ENCODE results near the gene ATP2B2. TPM values are rescaled to one million over a fixed set of nuclear protein-coding genes. Genes with fewer than 3 reads are reported as not detected.

The ATP2B2 gene
- total RNA-seq, 1 experiment from 2014 or later, result not detected

GRCh38 chr3:10444511-10444910, 60.9 kb downstream of the ATP2B2 start:
- no peak for TF ChIP-seq CTCF (IDR thresholded peaks at IDR 0.05; ENCODE audit: unreplicated experiment)
- CTCF ChIA-PET, result no interaction called here

GRCh38 chr3:10444110-10444429, 61.3 kb downstream of the ATP2B2 start:
- Mint-ChIP-seq H3K27me3 (ENCODE audit: unreplicated experiment) (peaks cover 72% of the 10 kb centered on the region), H3K4me3 (ENCODE audit: low read depth, unreplicated experiment) (no peak overlapping the region), H3K9me3 (ENCODE audit: low read depth, unreplicated experiment) (no peaks in the 10 kb centered on the region), H3K27ac (ENCODE audit: unreplicated experiment) (no peak overlapping the region), H3K36me3 (ENCODE audit: insufficient read depth, unreplicated experiment) (no peaks in the 10 kb centered on the region), H3K4me1 (ENCODE audit: low read depth, unreplicated experiment) (no peaks in the 10 kb centered on the region)
- BruUV-seq (replicated peaks), result no TSS peak
- intact Hi-C loops (cut with micrococcal nuclease; ENCODE audit: unreplicated experiment), result no loop called here
- TF ChIP-seq CTCF (IDR thresholded peaks at IDR 0.05; ENCODE audit: unreplicated experiment), result no peak
- no peak for DNase-seq
- CTCF ChIA-PET, result no interaction called here

More at GRCh38 chr3:10444511-10444910, 60.9 kb downstream of the ATP2B2 start:
- intact Hi-C loops (cut with micrococcal nuclease; ENCODE audit: unreplicated experiment), result no loop called here
- no peak overlapping the region for H3K27ac Mint-ChIP-seq (ENCODE audit: unreplicated experiment)
- no TSS peak for BruUV-seq (replicated peaks)
- H3K4me3 Mint-ChIP-seq (ENCODE audit: low read depth, unreplicated experiment), result no peak overlapping the region
- H3K36me3 Mint-ChIP-seq (ENCODE audit: insufficient read depth, unreplicated experiment), result no peaks in the 10 kb centered on the region
- no peaks in the 10 kb centered on the region for H3K9me3 Mint-ChIP-seq (ENCODE audit: low read depth, unreplicated experiment)
- no peak for DNase-seq
- peaks cover 76% of the 10 kb centered on the region for H3K27me3 Mint-ChIP-seq (ENCODE audit: unreplicated experiment)
- no peaks in the 10 kb centered on the region for H3K4me1 Mint-ChIP-seq (ENCODE audit: low read depth, unreplicated experiment)

GRCh38 chr3:10443272-10444109, 61.9 kb downstream of the ATP2B2 start:
- no peak for DNase-seq
- intact Hi-C loops (cut with micrococcal nuclease; ENCODE audit: unreplicated experiment), result no loop called here
- BruUV-seq (replicated peaks), result no TSS peak
- Mint-ChIP-seq H3K27ac (ENCODE audit: unreplicated experiment) (no peak overlapping the region), H3K4me1 (ENCODE audit: low read depth, unreplicated experiment) (no peaks in the 10 kb centered on the region), H3K9me3 (ENCODE audit: low read depth, unreplicated experiment) (no peaks in the 10 kb centered on the region), H3K27me3 (ENCODE audit: unreplicated experiment) (peaks cover 66% of the 10 kb centered on the region), H3K4me3 (ENCODE audit: low read depth, unreplicated experiment) (no peak overlapping the region), H3K36me3 (ENCODE audit: insufficient read depth, unreplicated experiment) (no peaks in the 10 kb centered on the region)
- TF ChIP-seq CTCF (IDR thresholded peaks at IDR 0.05; ENCODE audit: unreplicated experiment), result no peak
- CTCF ChIA-PET, result no interaction called here

GRCh38 chr3:10442151-10442795, 63.1 kb downstream of the ATP2B2 start:
- intact Hi-C loops (cut with micrococcal nuclease; ENCODE audit: unreplicated experiment), result no loop called here
- no peak for DNase-seq
- CTCF ChIA-PET, result no interaction called here
- H3K4me3 Mint-ChIP-seq (ENCODE audit: low read depth, unreplicated experiment), result no peak overlapping the region
- no peak for TF ChIP-seq CTCF (IDR thresholded peaks at IDR 0.05; ENCODE audit: unreplicated experiment)
- H3K4me1 Mint-ChIP-seq (ENCODE audit: low read depth, unreplicated experiment), result no peaks in the 10 kb centered on the region
- H3K36me3 Mint-ChIP-seq (ENCODE audit: insufficient read depth, unreplicated experiment), result no peaks in the 10 kb centered on the region
- BruUV-seq (replicated peaks), result no TSS peak
- no peaks in the 10 kb centered on the region for H3K9me3 Mint-ChIP-seq (ENCODE audit: low read depth, unreplicated experiment)
- no peak overlapping the region for H3K27ac Mint-ChIP-seq (ENCODE audit: unreplicated experiment)
- H3K27me3 Mint-ChIP-seq (ENCODE audit: unreplicated experiment), result peaks cover 65% of the 10 kb centered on the region
